ENCODE measurements around the gene PUS10. TPM values are rescaled to one million over a fixed set of nuclear protein-coding genes. Genes with fewer than 3 reads are reported as not detected.
A peak's percentile ranks its signal among the peaks of the same experiment; 100 is the strongest.

The PUS10 gene
- total and polyA plus RNA-seq, 2 of the 4 experiments (the other 2 are of a cell fraction), result 4.4 to 5.7 TPM

GRCh38 chr2:61065714-61066709, 48.0 kb upstream of the PUS10 start, which contains the start of gene SANBR:
SANBR (plus strand) TSS chr2:61065871; CDS start chr2:61070351, 4,480 bp downstream.
- peak within 1 kb of the TSS; percentile 90 for H3K4me2 ChIP-seq (ENCODE audit: low read depth, low read length)
- no peak for TF ChIP-seq CEBPB (IDR thresholded peaks at IDR 0.05; ENCODE audit: low read depth, low read length)
- TF ChIP-seq RAD21 (IDR thresholded peaks at IDR 0.05; ENCODE audit: low read length), result no peak
- no peak for TF ChIP-seq POLR2A (IDR thresholded peaks at IDR 0.05; ENCODE audit: low read depth, low read length)
- peak; percentile 82 for TF ChIP-seq MAZ (IDR thresholded peaks at IDR 0.05; ENCODE audit: borderline replicate concordance, low read depth, low read length)
- no peak for TF ChIP-seq CTCF (conservative IDR thresholded peaks at IDR 0.05; ENCODE audit: low read depth, low read length)
- TF ChIP-seq RCOR1 (IDR thresholded peaks at IDR 0.05; ENCODE audit: insufficient replicate concordance, low read length), result no peak
- in situ Hi-C loops (cut with MboI; ENCODE audit: low sequenced_read_pairs) (no loop called here), intact Hi-C loops (cut with micrococcal nuclease) (no loop called here), dilution Hi-C loops (cut with HindIII; ENCODE audit: low sequenced_read_pairs, unreplicated experiment) (no loop called here)
- H3K56ac ChIP-seq (ENCODE audit: extremely low read depth, insufficient read depth, low read length), result peak within 1 kb of the TSS; percentile 79
- H4K20me1 ChIP-seq (ENCODE audit: insufficient read depth, low read length), result no peaks in the 10 kb centered on the region
- no peak within 1 kb of the TSS for H2BK20ac ChIP-seq (ENCODE audit: low read depth, low read length)
- no TSS peak for BruUV-seq (replicated peaks)
- H3K27ac ChIP-seq (ENCODE audit: insufficient read depth, low read length), result peak within 1 kb of the TSS; percentile 88
- peak within 1 kb of the TSS; percentile 37 for H2BK5ac ChIP-seq (ENCODE audit: low read depth, low read length, poor library complexity, severe bottlenecking)
- peak within 1 kb of the TSS; percentile 66 to 83 for H4K8ac ChIP-seq (ENCODE audit: low read depth in 2 of 2, low read length in 2 of 2)
- no peak within 1 kb of the TSS for H2BK15ac ChIP-seq (ENCODE audit: low read depth, low read length)
- POLR2A ChIA-PET (ENCODE audit: unreplicated experiment), result no interaction called here
- CTCF ChIA-PET, result interaction anchor here (1.0 kb wide), 1 partner anchor 9 kb away, joined by 3 read pairs; no protein-coding TSS in a partner anchor
- H3K23ac ChIP-seq (ENCODE audit: low read depth, low read length), result peak within 1 kb of the TSS; percentile 54
- peaks cover 17% of the 10 kb centered on the region in 2 experiments for H3K79me1 ChIP-seq (ENCODE audit: low read depth in 1 of 2, low read length in 2 of 2)
- peak within 1 kb of the TSS; percentile 89 for H3K9ac ChIP-seq (ENCODE audit: low read depth, low read length)
- H3K4me3 ChIP-seq (ENCODE audit: insufficient read depth, low read depth, low read length), result peak within 1 kb of the TSS; percentile 77
- ATAC-seq (ENCODE audit: low read depth) (peak; percentile 98), DNase-seq (peak; percentile 67)
- H3K4ac ChIP-seq (ENCODE audit: low read depth, low read length), result peak within 1 kb of the TSS; percentile 34; the same call in 1 of the 2 replicates
- peaks cover 2% of the 10 kb centered on the region for H3K36me3 ChIP-seq (ENCODE audit: control insufficient read depth, insufficient read depth, low read length)
- 0 out of 2 replicates have a peak within 1 kb of the TSS, but pooled peaks have one; percentile 17 for H4K91ac ChIP-seq (ENCODE audit: insufficient read depth, low read depth, low read length)
- H2BK120ac ChIP-seq (ENCODE audit: low read depth, low read length), result peak within 1 kb of the TSS; percentile 14; the same call in 1 of the 2 replicates
- H3K18ac ChIP-seq (ENCODE audit: low read depth, low read length), result peak within 1 kb of the TSS; percentile 4; the same call in 1 of the 2 replicates
- H2AK9ac ChIP-seq (replicated peaks; ENCODE audit: low read depth, low read length, poor library complexity), result peak within 1 kb of the TSS; percentile 66
- H2AFZ ChIP-seq (replicated peaks; ENCODE audit: low read length, poor library complexity), result peak within 1 kb of the TSS; percentile 96
- no peaks in the 10 kb centered on the region for H3K27me3 ChIP-seq (ENCODE audit: control insufficient read depth, insufficient read depth, low read length)
- no peaks in the 10 kb centered on the region for H3K9me3 ChIP-seq (ENCODE audit: control insufficient read depth, insufficient read depth, low read length)
- 0% methylated on average over 12 of the region's 112 CpGs; no CpG with 5 or more reads in 1 of the 2 experiments for WGBS, 2 experiments (ENCODE audit: extremely low coverage in 2 of 2, insufficient read length in 1 of 2)
- peak within 1 kb of the TSS; percentile 48; the same call in 1 of the 2 replicates for H3K14ac ChIP-seq (replicated peaks; ENCODE audit: low read depth, low read length)
- peak within 1 kb of the TSS; percentile 13 for H4K5ac ChIP-seq (ENCODE audit: low read depth, low read length)
- no peak within 1 kb of the TSS for H2AK5ac ChIP-seq (ENCODE audit: low read depth, low read length)
- H3K4me1 ChIP-seq (ENCODE audit: control insufficient read depth, insufficient read depth, low read length), result no peaks in the 10 kb centered on the region
- no peaks in the 10 kb centered on the region for H3K9me1 ChIP-seq (ENCODE audit: insufficient read depth, low read length)
